ENCODE data around the gene PRR35.

The PRR35 gene

DNA sequence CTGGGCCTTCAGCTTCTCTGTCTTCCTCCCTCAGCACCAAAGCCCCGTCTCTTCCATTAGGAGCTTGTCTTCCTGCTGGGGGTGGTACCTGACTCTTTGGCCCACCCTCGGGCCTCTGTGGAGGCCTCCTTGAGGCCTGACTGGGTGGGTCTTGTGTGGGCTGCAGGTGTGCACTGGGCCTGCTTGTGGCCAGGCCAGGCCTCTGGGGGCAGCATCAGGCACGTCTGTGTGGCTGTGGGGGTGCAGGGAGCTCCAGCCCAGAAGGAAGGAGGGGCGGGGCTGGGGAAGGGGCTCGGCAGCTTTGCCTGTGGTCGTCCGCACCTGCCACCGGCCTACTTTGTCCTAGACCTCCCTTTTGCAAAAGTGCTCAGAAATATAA is 16.6 kb downstream of the PRR35 start:
- H3K27me3 ChIP-seq (ENCODE audit: insufficient read depth, poor library complexity, severe bottlenecking): no peaks in the 10 kb centered on the region
- no peak overlapping the region for H3K4me3 ChIP-seq (replicated peaks; ENCODE audit: insufficient read depth, low read length)
- TF ChIP-seq, protein P1, sequence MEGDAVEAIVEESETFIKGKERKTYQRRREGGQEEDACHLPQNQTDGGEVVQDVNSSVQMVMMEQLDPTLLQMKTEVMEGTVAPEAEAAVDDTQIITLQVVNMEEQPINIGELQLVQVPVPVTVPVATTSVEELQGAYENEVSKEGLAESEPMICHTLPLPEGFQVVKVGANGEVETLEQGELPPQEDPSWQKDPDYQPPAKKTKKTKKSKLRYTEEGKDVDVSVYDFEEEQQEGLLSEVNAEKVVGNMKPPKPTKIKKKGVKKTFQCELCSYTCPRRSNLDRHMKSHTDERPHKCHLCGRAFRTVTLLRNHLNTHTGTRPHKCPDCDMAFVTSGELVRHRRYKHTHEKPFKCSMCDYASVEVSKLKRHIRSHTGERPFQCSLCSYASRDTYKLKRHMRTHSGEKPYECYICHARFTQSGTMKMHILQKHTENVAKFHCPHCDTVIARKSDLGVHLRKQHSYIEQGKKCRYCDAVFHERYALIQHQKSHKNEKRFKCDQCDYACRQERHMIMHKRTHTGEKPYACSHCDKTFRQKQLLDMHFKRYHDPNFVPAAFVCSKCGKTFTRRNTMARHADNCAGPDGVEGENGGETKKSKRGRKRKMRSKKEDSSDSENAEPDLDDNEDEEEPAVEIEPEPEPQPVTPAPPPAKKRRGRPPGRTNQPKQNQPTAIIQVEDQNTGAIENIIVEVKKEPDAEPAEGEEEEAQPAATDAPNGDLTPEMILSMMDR (IDR thresholded peaks at IDR 0.05; ENCODE audit: insufficient read depth, low read length): no peak
- TF ChIP-seq, protein P2, sequence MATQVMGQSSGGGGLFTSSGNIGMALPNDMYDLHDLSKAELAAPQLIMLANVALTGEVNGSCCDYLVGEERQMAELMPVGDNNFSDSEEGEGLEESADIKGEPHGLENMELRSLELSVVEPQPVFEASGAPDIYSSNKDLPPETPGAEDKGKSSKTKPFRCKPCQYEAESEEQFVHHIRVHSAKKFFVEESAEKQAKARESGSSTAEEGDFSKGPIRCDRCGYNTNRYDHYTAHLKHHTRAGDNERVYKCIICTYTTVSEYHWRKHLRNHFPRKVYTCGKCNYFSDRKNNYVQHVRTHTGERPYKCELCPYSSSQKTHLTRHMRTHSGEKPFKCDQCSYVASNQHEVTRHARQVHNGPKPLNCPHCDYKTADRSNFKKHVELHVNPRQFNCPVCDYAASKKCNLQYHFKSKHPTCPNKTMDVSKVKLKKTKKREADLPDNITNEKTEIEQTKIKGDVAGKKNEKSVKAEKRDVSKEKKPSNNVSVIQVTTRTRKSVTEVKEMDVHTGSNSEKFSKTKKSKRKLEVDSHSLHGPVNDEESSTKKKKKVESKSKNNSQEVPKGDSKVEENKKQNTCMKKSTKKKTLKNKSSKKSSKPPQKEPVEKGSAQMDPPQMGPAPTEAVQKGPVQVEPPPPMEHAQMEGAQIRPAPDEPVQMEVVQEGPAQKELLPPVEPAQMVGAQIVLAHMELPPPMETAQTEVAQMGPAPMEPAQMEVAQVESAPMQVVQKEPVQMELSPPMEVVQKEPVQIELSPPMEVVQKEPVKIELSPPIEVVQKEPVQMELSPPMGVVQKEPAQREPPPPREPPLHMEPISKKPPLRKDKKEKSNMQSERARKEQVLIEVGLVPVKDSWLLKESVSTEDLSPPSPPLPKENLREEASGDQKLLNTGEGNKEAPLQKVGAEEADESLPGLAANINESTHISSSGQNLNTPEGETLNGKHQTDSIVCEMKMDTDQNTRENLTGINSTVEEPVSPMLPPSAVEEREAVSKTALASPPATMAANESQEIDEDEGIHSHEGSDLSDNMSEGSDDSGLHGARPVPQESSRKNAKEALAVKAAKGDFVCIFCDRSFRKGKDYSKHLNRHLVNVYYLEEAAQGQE (IDR thresholded peaks at IDR 0.05; ENCODE audit: insufficient replicate concordance, low read depth): no peak
- TF ChIP-seq GABPA (IDR thresholded peaks at IDR 0.05; ENCODE audit: low read depth) (no peak), POLR2AphosphoS5 (IDR thresholded peaks at IDR 0.05; ENCODE audit: low read depth) (no peak; the same call in 1 of the 2 replicates), SPI1 (IDR thresholded peaks at IDR 0.05; ENCODE audit: borderline replicate concordance, low read depth) (no peak)
- DNase-seq (ENCODE audit: low read depth in 1 of 2, low spot score in 1 of 2): no peak
- no peak overlapping the region for H3K27ac ChIP-seq (replicated peaks)

DNA sequence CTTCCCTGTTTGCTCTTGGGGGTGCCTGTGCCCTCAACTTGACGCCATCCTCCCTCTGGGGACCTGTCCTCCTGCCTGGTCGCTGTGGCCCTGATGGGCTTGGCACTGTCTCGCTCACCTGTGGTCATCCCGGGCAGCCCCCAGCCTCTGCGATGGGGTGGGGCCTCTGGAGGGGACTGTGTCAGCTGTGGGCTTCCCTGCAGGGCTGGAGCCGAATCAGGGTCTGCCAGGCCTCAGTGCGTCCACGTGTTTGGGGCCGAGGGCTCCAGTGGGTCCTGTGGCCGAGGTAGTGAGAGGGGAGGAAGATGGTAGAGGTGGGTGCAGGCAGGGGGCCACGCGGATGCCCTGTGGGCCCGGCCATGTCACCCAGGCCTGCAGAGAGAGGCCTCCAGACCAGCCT is 17.6 kb downstream of the PRR35 start:
- H3K27me3 ChIP-seq (ENCODE audit: insufficient read depth, poor library complexity, severe bottlenecking): no peaks in the 10 kb centered on the region
- H3K27ac ChIP-seq (replicated peaks): no peak overlapping the region
- no peak for TF ChIP-seq POLR2AphosphoS5 (IDR thresholded peaks at IDR 0.05; ENCODE audit: low read depth)
- no peak for TF ChIP-seq SPI1 (IDR thresholded peaks at IDR 0.05; ENCODE audit: borderline replicate concordance, low read depth)
- TF ChIP-seq, protein P1 (IDR thresholded peaks at IDR 0.05; ENCODE audit: insufficient read depth, low read length): no peak
- TF ChIP-seq, protein P2 (IDR thresholded peaks at IDR 0.05; ENCODE audit: insufficient replicate concordance, low read depth): no peak
- no peak for TF ChIP-seq GABPA (IDR thresholded peaks at IDR 0.05; ENCODE audit: low read depth)
- DNase-seq (ENCODE audit: low read depth in 1 of 2, low spot score in 1 of 2): no peak
- H3K4me3 ChIP-seq (replicated peaks; ENCODE audit: insufficient read depth, low read length): no peak overlapping the region

DNA sequence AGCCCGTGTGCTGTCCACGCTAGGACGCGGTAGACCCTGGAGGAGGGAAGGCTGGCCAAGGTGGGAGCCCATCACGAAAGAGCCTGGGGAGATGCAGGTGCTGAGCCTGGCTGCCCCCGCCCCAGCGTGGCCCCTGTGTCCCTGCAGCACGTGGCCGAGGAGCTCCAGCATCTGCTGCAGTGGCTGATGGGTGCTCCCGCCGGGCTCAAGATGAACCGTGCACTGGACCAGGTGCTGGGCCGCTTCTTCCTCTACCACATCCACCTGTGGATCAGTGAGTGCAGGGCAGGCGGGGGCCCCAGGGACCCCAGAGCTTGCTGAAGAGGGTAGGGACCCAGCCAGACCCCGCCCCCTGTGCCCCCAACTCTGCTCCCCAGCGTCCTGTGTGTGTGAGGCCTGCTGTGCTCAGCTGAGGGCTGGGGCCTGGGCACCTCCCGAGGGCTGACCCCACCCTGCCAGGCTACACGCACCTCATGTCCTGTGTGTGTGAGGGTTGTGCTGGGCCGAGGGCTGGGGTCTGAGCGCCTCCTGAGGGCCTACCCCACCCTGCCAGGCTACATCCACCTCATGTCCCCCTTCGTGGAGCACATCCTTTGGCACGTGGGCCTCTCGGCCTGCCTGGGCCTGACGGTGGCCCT is 18.2 kb downstream of the PRR35 start:
- TF ChIP-seq POLR2AphosphoS5 (IDR thresholded peaks at IDR 0.05; ENCODE audit: low read depth): 0 out of 2 replicates have a peak, but pooled peaks have one; percentile 21
- TF ChIP-seq, protein P2 (IDR thresholded peaks at IDR 0.05; ENCODE audit: insufficient replicate concordance, low read depth): no peak
- DNase-seq (ENCODE audit: low read depth in 1 of 2, low spot score in 1 of 2): no peak
- H3K27me3 ChIP-seq (ENCODE audit: insufficient read depth, poor library complexity, severe bottlenecking): no peaks in the 10 kb centered on the region
- no peak overlapping the region for H3K27ac ChIP-seq (replicated peaks)
- no peak overlapping the region for H3K4me3 ChIP-seq (replicated peaks; ENCODE audit: insufficient read depth, low read length)
